Medulla oblongata (tissue), 1 donor: ENCODE results near the gene ENTREP1.
"Not testable (repeated sequence)": the region's sequence is repeated elsewhere in the genome, so short reads cannot be mapped to it uniquely, and the experiment has no call there.

ENCODE experiments used
- DNase-seq: peaks from one replicate; pipeline ENCODE4 v3.0.0-alpha.2; 2015; ENCODE audit errors: extremely low spot score

Gene ENTREP1

GRCh38 chr9:69411931-69412740 lies 87.1 kb downstream of the ENTREP1 start:
- no peak for DNase-seq

DNA sequence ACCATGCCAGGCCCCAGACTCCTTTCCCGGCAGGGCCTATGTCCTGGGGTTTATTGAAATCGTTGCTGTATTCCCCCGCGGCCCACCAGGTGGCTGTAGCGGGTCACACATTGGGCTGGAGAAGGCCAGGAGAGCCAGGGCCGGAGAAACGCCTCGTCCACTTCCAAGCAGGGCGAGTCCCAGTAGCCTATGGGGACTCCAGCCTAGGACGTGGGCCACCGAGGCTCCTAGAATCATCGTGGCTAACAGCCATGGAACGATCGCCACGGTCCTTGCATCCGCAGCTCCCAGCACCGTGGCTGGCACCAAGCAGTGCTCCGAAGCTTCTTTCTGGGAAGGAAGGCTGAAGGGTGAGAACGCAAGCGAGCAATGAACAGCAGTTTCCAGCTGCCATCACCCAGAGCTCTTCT lies 87.7 kb downstream of the ENTREP1 start:
- DNase-seq = peak; percentile 68

DNA sequence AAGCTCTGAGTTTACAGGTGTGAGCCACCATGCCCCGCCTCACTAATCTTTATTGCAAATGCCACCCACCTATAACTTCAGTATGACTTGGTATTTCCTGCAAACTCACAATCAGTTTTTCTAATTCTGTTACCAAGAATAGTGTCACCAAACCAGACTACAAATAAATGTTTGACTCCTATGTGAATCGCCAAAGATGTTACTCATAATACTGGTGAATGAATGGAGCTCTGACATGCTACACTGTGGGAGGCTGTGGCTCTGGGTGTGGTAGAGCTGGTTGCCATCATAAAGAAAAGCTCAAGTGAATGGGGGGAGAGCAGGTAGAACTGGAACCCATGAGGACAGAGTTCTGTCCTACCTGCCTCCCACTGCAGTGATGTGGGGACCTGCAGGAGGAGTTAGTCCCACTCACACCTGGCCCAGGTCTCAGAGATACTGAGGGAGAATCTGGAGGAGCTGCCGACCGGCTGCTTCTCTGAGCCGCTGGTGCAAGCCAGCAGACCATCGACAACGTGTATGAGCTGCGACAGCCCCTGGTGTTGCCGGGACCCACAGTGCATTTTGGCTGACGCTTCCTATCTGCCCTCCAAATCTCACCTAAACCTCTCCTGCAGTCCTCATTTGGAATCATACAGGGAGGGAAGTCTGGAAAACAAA lies 95.7 kb downstream of the ENTREP1 start:
- no peak for DNase-seq

DNA sequence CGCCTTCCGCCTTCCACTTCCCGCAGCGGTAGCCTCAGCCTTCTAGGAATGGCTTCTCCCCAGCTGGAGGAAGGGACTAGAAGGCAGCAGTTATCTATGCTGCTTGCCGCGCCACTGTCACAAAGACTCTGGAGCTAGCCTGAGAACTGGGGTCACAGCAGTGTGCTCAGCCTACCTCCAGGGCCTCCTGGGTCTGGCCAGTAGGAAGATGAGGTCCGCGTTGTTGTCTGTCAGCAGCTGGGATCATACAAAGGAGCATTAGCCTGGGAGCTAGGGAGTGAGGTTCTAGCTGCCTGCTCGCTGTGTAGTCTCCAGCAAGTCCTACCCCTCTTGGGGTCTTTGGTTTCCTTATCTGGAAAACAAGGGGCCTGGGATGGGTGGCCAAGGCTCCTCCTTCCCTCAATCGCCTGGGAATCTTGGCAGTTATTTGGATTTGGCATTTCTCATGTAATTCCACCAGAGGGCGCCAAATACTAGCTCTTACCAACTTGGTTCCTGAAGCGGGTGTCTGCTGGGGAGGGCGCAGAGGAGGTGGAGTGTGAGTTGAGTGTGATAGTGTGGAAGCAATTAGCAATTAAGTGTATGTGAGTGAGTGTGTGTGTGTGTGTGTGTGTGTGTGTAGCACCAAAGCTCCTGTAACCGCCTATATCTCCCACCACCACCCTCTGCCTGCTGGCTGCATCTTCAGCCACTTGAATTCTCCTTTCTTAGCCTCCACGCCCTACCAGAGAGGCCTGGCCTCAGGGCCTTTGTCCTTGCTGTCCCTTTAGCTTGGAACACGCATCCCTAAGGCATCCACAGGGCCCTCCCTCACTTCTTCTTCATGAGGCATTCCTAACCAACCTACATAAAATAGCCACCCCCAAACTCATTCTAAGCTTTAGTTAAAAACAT lies 97.1 kb downstream of the ENTREP1 start:
- peak; percentile 90 for DNase-seq

GRCh38 chr9:69425136-69425801 lies 100.3 kb downstream of the ENTREP1 start:
- DNase-seq = peak; percentile 67

- DNase-seq = peak; percentile 75
Measured at GRCh38 chr9:69427286-69427685, 102.3 kb downstream of the ENTREP1 start.

- DNase-seq = no peak
Measured at GRCh38 chr9:69428017-69428785, 103.2 kb downstream of the ENTREP1 start.

DNA sequence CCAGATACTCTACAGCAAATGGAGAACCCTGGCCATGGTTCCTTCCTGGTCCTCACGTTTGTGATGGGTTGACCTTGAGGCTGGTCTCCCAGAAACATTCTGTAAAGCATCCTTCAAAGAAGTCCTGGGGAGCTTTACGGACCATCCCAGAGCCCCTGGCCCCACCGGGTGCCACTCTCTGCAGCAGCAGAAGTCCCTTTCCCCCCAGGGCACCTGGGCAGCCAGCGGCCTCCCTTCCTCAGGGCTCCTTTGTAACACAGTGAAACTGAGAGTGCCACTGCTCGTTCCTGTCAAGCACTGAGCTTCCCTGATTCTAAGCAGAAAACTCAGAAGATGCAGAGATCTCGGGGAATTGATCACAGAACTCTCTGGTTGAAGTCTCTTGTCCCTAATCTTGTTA lies 104.3 kb downstream of the ENTREP1 start:
- no peak for DNase-seq

DNA sequence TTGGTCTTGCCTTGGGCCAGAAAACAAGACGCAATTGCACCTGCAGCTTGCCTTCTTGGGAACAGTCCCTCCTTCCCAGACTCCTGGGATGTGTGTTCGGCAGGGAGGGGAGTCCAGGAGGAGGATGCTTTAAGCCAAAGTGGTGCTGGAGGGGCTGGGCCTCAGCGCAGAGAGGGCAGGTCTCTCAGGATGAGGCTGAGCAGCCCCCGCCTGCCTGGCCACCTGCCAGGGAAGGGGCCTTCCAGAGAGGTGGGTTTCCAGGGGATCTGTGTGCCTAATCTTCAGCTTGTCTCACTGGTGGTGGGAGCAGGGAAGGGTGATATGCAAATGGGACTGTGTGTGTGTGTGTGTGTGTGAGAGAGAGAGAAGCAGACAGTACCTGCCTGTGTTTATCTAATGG lies 105.2 kb downstream of the ENTREP1 start:
- DNase-seq = no peak

- DNase-seq = no peak
Measured at GRCh38 chr9:69431203-69431602, 106.2 kb downstream of the ENTREP1 start.

DNA sequence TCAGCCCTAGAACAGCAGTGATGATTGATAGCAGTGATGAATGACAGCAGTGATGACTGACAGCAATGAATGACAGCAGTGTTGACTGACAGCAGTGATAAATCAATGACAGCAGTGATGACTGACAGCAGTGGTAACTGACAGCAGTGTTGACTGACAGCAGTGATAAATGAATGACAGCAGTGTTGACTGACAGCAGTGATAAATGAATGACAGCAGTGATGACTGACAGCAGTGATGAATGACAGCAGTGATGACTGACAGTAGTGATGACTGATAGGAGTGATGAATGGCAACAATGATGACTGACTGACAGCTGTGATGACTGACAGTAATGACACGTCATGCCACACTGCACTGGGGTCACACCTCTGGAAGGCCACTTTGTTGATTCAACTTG lies 106.8 kb downstream of the ENTREP1 start:
- no peak for DNase-seq

DNA sequence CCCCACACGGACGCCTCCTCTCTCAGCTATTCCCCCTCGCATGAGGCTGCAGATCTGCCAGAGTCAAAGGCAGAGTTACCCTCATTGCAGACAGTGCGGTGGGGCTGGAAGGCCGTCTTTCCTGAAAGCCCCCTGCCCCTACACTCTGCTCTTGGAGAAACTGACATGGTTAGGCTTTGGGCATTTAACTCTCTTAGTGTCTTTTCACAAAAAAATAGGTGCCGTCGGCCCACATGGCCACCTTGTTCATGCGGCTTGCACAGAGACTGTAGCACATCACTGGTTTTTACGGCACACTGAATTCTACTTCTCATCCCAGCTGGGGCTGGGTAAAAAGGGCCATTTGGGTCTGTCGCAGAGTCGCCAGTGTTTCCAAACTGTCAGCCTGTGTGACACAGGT lies 107.6 kb downstream of the ENTREP1 start:
- no peak for DNase-seq

DNA sequence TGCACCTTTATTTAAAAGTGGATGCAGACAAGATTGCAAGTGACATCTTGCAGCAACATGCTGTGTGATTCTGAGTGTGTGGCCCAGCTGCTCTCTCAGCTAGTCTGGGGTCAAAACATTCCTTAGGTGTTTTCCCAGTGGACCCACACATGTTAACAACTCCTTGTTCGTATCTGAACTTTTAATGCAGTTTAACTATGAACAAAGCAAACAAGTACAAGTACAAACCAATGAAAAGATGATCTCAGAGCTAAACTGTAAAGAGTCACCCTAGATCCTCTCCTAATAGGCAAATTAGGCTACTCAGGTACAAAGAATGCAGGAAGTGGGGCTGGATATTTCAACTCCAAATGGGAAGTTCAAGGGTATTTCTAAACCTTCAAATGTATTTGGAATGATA lies 108.4 kb downstream of the ENTREP1 start:
- no peak for DNase-seq

GRCh38 chr9:69433968-69434367 lies 109.0 kb downstream of the ENTREP1 start:
- DNase-seq = no peak

DNA sequence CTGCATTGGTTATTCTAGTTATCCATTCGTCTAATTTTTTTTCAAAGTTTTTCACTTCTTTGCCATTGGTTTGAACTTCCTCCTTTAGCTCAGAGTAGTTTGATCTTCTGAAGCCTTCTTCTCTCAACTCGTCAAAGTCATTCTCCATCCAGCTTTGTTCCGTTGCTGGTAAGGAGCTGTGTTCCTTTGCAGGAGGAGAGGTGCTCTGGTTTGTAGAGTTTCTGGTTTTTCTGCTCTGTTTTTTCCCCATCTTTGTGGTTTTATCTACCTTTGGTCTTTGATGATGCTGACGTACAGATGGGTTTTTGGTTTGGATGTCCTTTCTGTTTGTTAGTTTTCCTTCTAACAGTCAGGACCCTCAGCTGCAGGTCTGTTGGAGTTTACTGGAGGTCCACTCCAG lies 114.6 kb downstream of the ENTREP1 start:
- DNase-seq = not testable (repeated sequence)

DNA sequence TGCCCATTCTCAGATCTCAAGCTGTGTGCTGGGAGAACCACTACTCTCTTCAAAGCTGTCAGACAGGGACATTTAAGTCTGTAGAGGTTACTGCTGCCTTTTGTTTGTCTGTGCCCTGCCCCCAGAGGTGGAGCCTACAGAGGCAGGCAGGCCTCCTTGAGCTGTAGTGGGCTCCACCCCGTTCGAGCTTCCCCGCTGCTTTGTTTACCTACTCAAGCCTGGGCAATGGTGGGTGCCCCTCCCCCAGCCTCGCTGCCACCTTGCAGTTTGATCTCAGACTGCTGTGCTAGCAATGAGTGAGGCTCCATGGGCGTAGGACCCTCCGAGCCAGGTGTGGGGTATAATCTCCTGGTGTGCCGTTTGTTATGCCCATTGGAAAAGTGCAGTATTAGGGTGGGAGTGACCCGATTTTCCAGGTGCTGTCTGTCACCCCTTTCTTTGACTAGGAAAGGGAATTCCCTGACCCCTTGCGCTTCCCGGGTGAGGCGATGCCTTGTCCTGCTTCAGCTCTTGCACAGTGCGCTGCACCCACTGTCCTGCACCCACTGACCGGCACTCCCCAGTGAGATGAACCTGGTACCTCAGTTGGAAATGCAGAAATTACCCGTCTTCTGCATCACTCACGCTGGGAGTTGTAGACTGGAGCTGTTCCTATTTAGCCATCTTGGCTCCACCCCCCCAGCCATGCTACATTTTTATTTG lies 115.4 kb downstream of the ENTREP1 start:
- not testable (repeated sequence) for DNase-seq
